Mucosa of rectum (tissue), 2 donors: ENCODE results near the gene KIAA1958.

ENCODE experiments used
- H3K27ac ChIP-seq, 2 donors: one replicate each; pipeline ENCODE4 v1.7.0; 2013; ENCODE audit warnings: inconsistent platforms in 2 of 2, low read depth in 2 of 2, low read length in 2 of 2
- H3K27me3 ChIP-seq, 2 donors: one replicate each; pipeline ENCODE4 v1.7.0; 2013; ENCODE audit warnings: low read length in 2 of 2; ENCODE audit not compliant: control insufficient read depth in 2 of 2, insufficient read depth in 2 of 2
- H3K36me3 ChIP-seq, 2 donors: one replicate each; pipeline ENCODE4 v1.7.0; 2013; ENCODE audit warnings: low read length in 2 of 2; ENCODE audit not compliant: control insufficient read depth in 2 of 2, insufficient read depth in 2 of 2
- H3K4me1 ChIP-seq, 2 donors: one replicate each; pipeline ENCODE4 v1.7.0; 2013; ENCODE audit warnings: low read length in 2 of 2, mild to moderate bottlenecking in 1 of 2; ENCODE audit not compliant: control insufficient read depth in 2 of 2, insufficient read depth in 2 of 2
- H3K4me3 ChIP-seq, 2 donors: one replicate each; pipeline ENCODE4 v1.7.0; 2013; ENCODE audit warnings: low read length in 2 of 2
- H3K9ac ChIP-seq, 2 donors: one replicate each; pipeline ENCODE4 v1.7.0; 2013; ENCODE audit warnings: low read length in 2 of 2, low read depth in 1 of 2, mild to moderate bottlenecking in 1 of 2
- H3K9me3 ChIP-seq, 2 donors: one replicate each; pipeline ENCODE4 v1.7.0; 2013; ENCODE audit warnings: low read length in 2 of 2; ENCODE audit not compliant: control insufficient read depth in 2 of 2
- donor health status: healthy.
- donor health status: Normal muscosa, but diverticular disease.

The KIAA1958 gene

GRCh38 chr9:112559629-112560413 is 73.2 kb downstream of the KIAA1958 start:
- no peaks in the 10 kb centered on the region for H3K36me3 ChIP-seq
- no peaks in the 10 kb centered on the region for H3K27me3 ChIP-seq
- H3K4me3 ChIP-seq = no peak overlapping the region
- no peak overlapping the region for H3K27ac ChIP-seq
- H3K4me1 ChIP-seq = peaks cover 4 to 8% of the 10 kb centered on the region in 2 donors
- no peaks in the 10 kb centered on the region for H3K9me3 ChIP-seq
- no peak overlapping the region for H3K9ac ChIP-seq

- no peaks in the 10 kb centered on the region for H3K36me3 ChIP-seq
- no peaks in the 10 kb centered on the region for H3K27me3 ChIP-seq
- no peak overlapping the region for H3K4me3 ChIP-seq
- no peaks in the 10 kb centered on the region for H3K4me1 ChIP-seq
- H3K9me3 ChIP-seq = no peaks in the 10 kb centered on the region
- H3K27ac ChIP-seq = no peak overlapping the region
- no peak overlapping the region for H3K9ac ChIP-seq
Measured at GRCh38 chr9:112562235-112562958, 75.8 kb downstream of the KIAA1958 start.

- Histone ChIP-seq H3K27ac (no peak overlapping the region), H3K4me3 (no peak overlapping the region), H3K27me3 (no peaks in the 10 kb centered on the region), H3K9me3 (no peaks in the 10 kb centered on the region), H3K36me3 (no peaks in the 10 kb centered on the region), H3K4me1 (no peaks in the 10 kb centered on the region), H3K9ac (no peak overlapping the region)
Measured at GRCh38 chr9:112569186-112569585, 82.6 kb downstream of the KIAA1958 start.

GRCh38 chr9:112570671-112571167 is 84.1 kb downstream of the KIAA1958 start:
- H3K27ac ChIP-seq = no peak overlapping the region

GRCh38 chr9:112571624-112572355 is 85.2 kb downstream of the KIAA1958 start:
- no peaks in the 10 kb centered on the region for H3K36me3 ChIP-seq
- no peaks in the 10 kb centered on the region for H3K9me3 ChIP-seq
- H3K4me3 ChIP-seq = no peak overlapping the region
- H3K27ac ChIP-seq = no peak overlapping the region
- H3K27me3 ChIP-seq = no peaks in the 10 kb centered on the region
- no peak overlapping the region for H3K9ac ChIP-seq
- H3K4me1 ChIP-seq = no peaks in the 10 kb centered on the region

More at GRCh38 chr9:112570671-112571167, 84.1 kb downstream of the KIAA1958 start:
- no peaks in the 10 kb centered on the region for H3K4me1 ChIP-seq
- H3K4me3 ChIP-seq = no peak overlapping the region
- H3K9me3 ChIP-seq = no peaks in the 10 kb centered on the region
- no peak overlapping the region for H3K9ac ChIP-seq
- H3K27me3 ChIP-seq = no peaks in the 10 kb centered on the region
- no peaks in the 10 kb centered on the region for H3K36me3 ChIP-seq

GRCh38 chr9:112572416-112572815 is 85.8 kb downstream of the KIAA1958 start:
- no peaks in the 10 kb centered on the region for H3K27me3 ChIP-seq
- H3K27ac ChIP-seq = no peak overlapping the region
- no peak overlapping the region for H3K4me3 ChIP-seq
- no peak overlapping the region for H3K9ac ChIP-seq
- no peaks in the 10 kb centered on the region for H3K9me3 ChIP-seq
- no peaks in the 10 kb centered on the region for H3K4me1 ChIP-seq
- no peaks in the 10 kb centered on the region for H3K36me3 ChIP-seq

GRCh38 chr9:112574008-112574407 is 87.4 kb downstream of the KIAA1958 start:
- Histone ChIP-seq H3K4me1 (no peaks in the 10 kb centered on the region), H3K9ac (no peak overlapping the region), H3K36me3 (no peaks in the 10 kb centered on the region), H3K27me3 (no peaks in the 10 kb centered on the region), H3K4me3 (no peak overlapping the region), H3K9me3 (no peaks in the 10 kb centered on the region), H3K27ac (no peak overlapping the region)

GRCh38 chr9:112575107-112575506 is 88.5 kb downstream of the KIAA1958 start:
- H3K9me3 ChIP-seq = no peaks in the 10 kb centered on the region
- H3K4me3 ChIP-seq = no peak overlapping the region
- H3K36me3 ChIP-seq = no peaks in the 10 kb centered on the region

GRCh38 chr9:112581469-112582176 is 95.0 kb downstream of the KIAA1958 start:
- H3K4me1 ChIP-seq = no peaks in the 10 kb centered on the region
- H3K9me3 ChIP-seq = no peaks in the 10 kb centered on the region
- no peaks in the 10 kb centered on the region for H3K27me3 ChIP-seq
- H3K27ac ChIP-seq = no peak overlapping the region
- no peaks in the 10 kb centered on the region for H3K36me3 ChIP-seq
- H3K9ac ChIP-seq = no peak overlapping the region
- H3K4me3 ChIP-seq = no peak overlapping the region

More at GRCh38 chr9:112575107-112575506, 88.5 kb downstream of the KIAA1958 start:
- H3K4me1 ChIP-seq = no peaks in the 10 kb centered on the region
- no peaks in the 10 kb centered on the region for H3K27me3 ChIP-seq
- no peak overlapping the region for H3K27ac ChIP-seq
- H3K9ac ChIP-seq = no peak overlapping the region
